Sigmoid colon (tissue), 7 donors: Measurements from ENCODE around the gene CLTCL1. TPM values are rescaled to one million over a fixed set of nuclear protein-coding genes. Genes with fewer than 3 reads are reported as not detected.

Experiments used
- DNase-seq: peaks from one replicate; pipeline ENCODE4 v3.0.0-alpha.2; 2019
- H3K27ac ChIP-seq, 4 donors: fragments of 200-600 bp; sonication (generic); one replicate each; pipeline ENCODE4 v1.5.1; 2016 to 2019; ENCODE audit warnings: mild to moderate bottlenecking in 1 of 4
- H3K27me3 ChIP-seq, 3 donors: fragments of 200-600 bp; sonication (generic); one replicate each; pipeline ENCODE4 v1.5.1; 2019; ENCODE audit warnings: mild to moderate bottlenecking in 1 of 3
- H3K36me3 ChIP-seq, 4 donors: fragments of 200-600 bp; sonication (generic); one replicate each; pipeline ENCODE4 v1.5.1; 2016 to 2019
- H3K4me1 ChIP-seq, 4 donors: fragments of 200-600 bp; sonication (generic); one replicate each; pipeline ENCODE4 v1.5.1; 2017 to 2019
- H3K4me3 ChIP-seq, 4 donors: fragments of 200-600 bp; sonication (generic); one replicate each; pipeline ENCODE4 v1.5.1; 2017 to 2019; ENCODE audit warnings: mild to moderate bottlenecking in 2 of 4, moderate library complexity in 1 of 4
- H3K9me3 ChIP-seq, 4 donors: fragments of 200-600 bp in 3 of 4; sonication (generic) in 3 of 4; one replicate each; pipeline versions ENCODE4 v1.5.1 to v1.6.1; 2013 to 2019
- CTCF ChIP-seq, 4 experiments: fragments of 450-650 bp in 3 of 4; fragments of 200-600 bp in 1 of 4; IDR thresholded peaks; one replicate each; pipeline ENCODE4 v1.5.1; 2016 to 2019; ENCODE audit warnings: antibody characterized with exemption in 4 of 4, mild to moderate bottlenecking in 3 of 4, moderate library complexity in 2 of 4
- EP300 ChIP-seq, 4 donors: sonication (generic); formaldehyde crosslinking; IDR thresholded peaks; one replicate each; pipeline ENCODE4 v1.6.1; 2017; ENCODE audit warnings: antibody characterized with exemption in 4 of 4
- POLR2A ChIP-seq, 2 donors: fragments of 450-650 bp; IDR thresholded peaks; one replicate each; pipeline ENCODE4 v1.6.1; 2016; ENCODE audit warnings: antibody characterized with exemption in 2 of 2, mild to moderate bottlenecking in 2 of 2, moderate library complexity in 2 of 2
- POLR2AphosphoS5 ChIP-seq, 4 donors: sonication (generic); formaldehyde crosslinking; IDR thresholded peaks; one replicate each; pipeline ENCODE4 v1.6.1; 2017; ENCODE audit warnings: antibody characterized with exemption in 4 of 4
- WGBS, 2 donors: extraction: QIAGEN DNeasy Blood & Tissue Kit; methylation state at CpG; one replicate each; pipeline ENCODE4 v1.1.7; 2013; 5-methylcytosine and 5-hydroxymethylcytosine counted together
- intact Hi-C: fragments of 100-400 bp; cut with DNase I; formaldehyde crosslinking; loops from one replicate; pipeline ENCODE4 v1.15.1; 2023
- polyA plus RNA-seq, 3 donors: library from polyadenylated mRNA; stranded (reverse); fragments of 200-250 nt; gene quantifications; one replicate each; pipeline ENCODE4 v1.2.3, GENCODE V29; 2013
- total RNA-seq, 4 donors: library from RNA; depleted of rRNA; stranded (reverse); fragments of >200 nt; gene quantifications; one replicate each; pipeline ENCODE4 v1.1.0, GENCODE V29; 2016
- donor health status: healthy with polysubstance abuse.
- donor health status: Bipolar disorder and iron deficiency.
- donor health status: healthy.

Gene CLTCL1
- total and polyA plus RNA-seq, 7 donors, result 0.92 to 5.0 (median 2.4) TPM

GRCh38 chr22:19132693-19133400 lies 158.7 kb downstream of the CLTCL1 start:
- Histone ChIP-seq H3K27ac (no peak overlapping the region), H3K4me3 (no peak overlapping the region), H3K9me3 (no peaks in the 10 kb centered on the region), H3K36me3 (peaks cover 10 to 56% (median 38%) of the 10 kb centered on the region in 4 donors), H3K27me3 (no peaks in the 10 kb centered on the region), H3K4me1 (no peaks in the 10 kb centered on the region)
- no peak for TF ChIP-seq CTCF (IDR thresholded peaks at IDR 0.05)
- no peak for TF ChIP-seq EP300 (IDR thresholded peaks at IDR 0.05)
- no peak for TF ChIP-seq POLR2A (IDR thresholded peaks at IDR 0.05)
- TF ChIP-seq POLR2AphosphoS5 (IDR thresholded peaks at IDR 0.05), result no peak
- no peak for DNase-seq
- 90 to 92% methylated on average over 9 of the region's 9 CpGs for WGBS, 2 donors
- intact Hi-C loops, result no loop called here

- DNase-seq, result no peak
These were observed 159.4 kb downstream of the CLTCL1 start for GRCh38 chr22:19132153-19132552.

GRCh38 chr22:19131685-19132015 lies 159.9 kb downstream of the CLTCL1 start:
- Histone ChIP-seq H3K27ac (no peak overlapping the region), H3K27me3 (no peaks in the 10 kb centered on the region), H3K4me1 (no peaks in the 10 kb centered on the region), H3K9me3 (no peaks in the 10 kb centered on the region), H3K4me3 (no peak overlapping the region), H3K36me3 (peaks cover 10 to 44% (median 30%) of the 10 kb centered on the region in 4 donors)
- no peak for DNase-seq
- TF ChIP-seq POLR2A (IDR thresholded peaks at IDR 0.05) (no peak), EP300 (IDR thresholded peaks at IDR 0.05) (no peak), CTCF (IDR thresholded peaks at IDR 0.05) (no peak), POLR2AphosphoS5 (IDR thresholded peaks at IDR 0.05) (no peak)
- intact Hi-C loops, result no loop called here
- WGBS, 2 donors, result 96 to 97% methylated on average over 19 of the region's 19 CpGs

More at GRCh38 chr22:19132153-19132552, 159.4 kb downstream of the CLTCL1 start:
- Histone ChIP-seq H3K27me3 (no peaks in the 10 kb centered on the region), H3K4me3 (no peak overlapping the region), H3K9me3 (no peaks in the 10 kb centered on the region), H3K4me1 (no peaks in the 10 kb centered on the region), H3K27ac (no peak overlapping the region), H3K36me3 (peaks cover 10 to 49% (median 34%) of the 10 kb centered on the region in 4 donors)
- intact Hi-C loops, result no loop called here
- WGBS, 2 donors, result 95 to 96% methylated on average over 20 of the region's 20 CpGs
- TF ChIP-seq POLR2A (IDR thresholded peaks at IDR 0.05) (no peak), CTCF (IDR thresholded peaks at IDR 0.05) (no peak), EP300 (IDR thresholded peaks at IDR 0.05) (no peak), POLR2AphosphoS5 (IDR thresholded peaks at IDR 0.05) (no peak)

GRCh38 chr22:19130959-19131684 lies 160.4 kb downstream of the CLTCL1 start, which contains the start of gene TSSK2:
TSSK2 (plus strand) TSS chr22:19131308; CDS start chr22:19131400, 92 bp downstream.
- Histone ChIP-seq H3K27me3 (no peaks in the 10 kb centered on the region), H3K4me1 (no peaks in the 10 kb centered on the region), H3K36me3 (peaks cover 10 to 39% (median 26%) of the 10 kb centered on the region in 4 donors), H3K9me3 (no peaks in the 10 kb centered on the region), H3K4me3 (no peak within 1 kb of the TSS), H3K27ac (no peak within 1 kb of the TSS)
- TF ChIP-seq POLR2AphosphoS5 (IDR thresholded peaks at IDR 0.05), result no peak
- TF ChIP-seq POLR2A (IDR thresholded peaks at IDR 0.05), result no peak
- TF ChIP-seq EP300 (IDR thresholded peaks at IDR 0.05), result no peak
- intact Hi-C loops, result no loop called here
- DNase-seq, result no peak
- 93% methylated on average over 27 of the region's 27 CpGs for WGBS, 2 donors

- no peaks in the 10 kb centered on the region for H3K9me3 ChIP-seq
- peaks cover 10 to 26% (median 21%) of the 10 kb centered on the region in 4 donors for H3K36me3 ChIP-seq
- TF ChIP-seq CTCF (IDR thresholded peaks at IDR 0.05), result no peak
- no peaks in the 10 kb centered on the region for H3K27me3 ChIP-seq
- H3K4me1 ChIP-seq, result no peaks in the 10 kb centered on the region
- intact Hi-C loops, result no loop called here
- H3K27ac ChIP-seq, result no peak overlapping the region
- no peak overlapping the region for H3K4me3 ChIP-seq
- WGBS, 2 donors, result 82 to 88% methylated on average over 8 of the region's 8 CpGs
- no peak for DNase-seq
These were observed 161.6 kb downstream of the CLTCL1 start for GRCh38 chr22:19129871-19130270.
